Measurements from ENCODE around the gene NETO1.

Gene NETO1, protein sequence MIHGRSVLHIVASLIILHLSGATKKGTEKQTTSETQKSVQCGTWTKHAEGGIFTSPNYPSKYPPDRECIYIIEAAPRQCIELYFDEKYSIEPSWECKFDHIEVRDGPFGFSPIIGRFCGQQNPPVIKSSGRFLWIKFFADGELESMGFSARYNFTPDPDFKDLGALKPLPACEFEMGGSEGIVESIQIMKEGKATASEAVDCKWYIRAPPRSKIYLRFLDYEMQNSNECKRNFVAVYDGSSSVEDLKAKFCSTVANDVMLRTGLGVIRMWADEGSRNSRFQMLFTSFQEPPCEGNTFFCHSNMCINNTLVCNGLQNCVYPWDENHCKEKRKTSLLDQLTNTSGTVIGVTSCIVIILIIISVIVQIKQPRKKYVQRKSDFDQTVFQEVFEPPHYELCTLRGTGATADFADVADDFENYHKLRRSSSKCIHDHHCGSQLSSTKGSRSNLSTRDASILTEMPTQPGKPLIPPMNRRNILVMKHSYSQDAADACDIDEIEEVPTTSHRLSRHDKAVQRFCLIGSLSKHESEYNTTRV

GRCh38 chr18:72867746-72868584 lies at the start of gene NETO1:
Gene NETO1 (minus strand): TSS chr18:72867987. CDS start chr18:72867291, 696 bp downstream.
- peak in 14 of 58 donors; percentile 13 to 51 (median 32) for DNase-seq

- DNase-seq, result no peak
Observed at GRCh38 chr18:72910045-72910444, 42.3 kb upstream of the NETO1 start.

DNA sequence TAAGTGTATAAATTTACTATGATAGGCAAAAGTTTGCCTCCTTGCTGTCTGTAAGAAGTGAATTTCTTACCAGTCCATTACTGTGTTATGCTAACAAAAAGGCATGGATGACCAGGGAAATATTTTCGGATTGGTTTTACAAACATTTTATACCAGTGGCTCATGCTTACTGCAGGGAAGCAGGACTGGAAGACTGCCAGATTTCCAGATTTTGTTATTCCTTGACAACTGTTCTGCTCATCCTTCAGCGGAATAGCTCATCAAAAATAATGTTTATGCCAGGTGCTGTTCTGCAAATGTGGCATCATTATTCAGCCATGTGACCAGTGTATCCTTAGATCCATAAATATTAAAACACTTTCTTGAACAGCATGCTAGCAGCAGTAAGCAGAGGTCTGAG lies 40.4 kb upstream of the NETO1 start:
- peak in 3 of 58 donors; percentile 3 to 32 (median 10) for DNase-seq

DNA sequence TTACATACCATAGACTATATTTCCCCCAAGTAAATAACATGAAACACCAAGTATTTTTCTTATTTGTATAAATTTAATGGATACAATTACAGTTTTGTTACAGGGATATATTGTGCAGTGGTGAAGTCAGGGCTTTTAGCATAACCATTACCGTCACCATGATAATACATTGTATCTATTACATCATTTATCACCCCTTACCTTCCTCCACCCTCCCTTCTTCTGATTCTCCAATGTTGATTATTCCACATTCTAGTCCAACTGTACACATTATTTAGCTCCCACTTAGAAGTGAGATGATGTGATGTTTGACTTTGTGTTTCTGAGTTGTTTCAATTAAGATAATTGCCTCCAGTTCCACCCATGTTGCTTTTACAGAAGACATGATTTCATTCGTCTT lies 35.2 kb upstream of the NETO1 start:
- no peak for DNase-seq

DNA sequence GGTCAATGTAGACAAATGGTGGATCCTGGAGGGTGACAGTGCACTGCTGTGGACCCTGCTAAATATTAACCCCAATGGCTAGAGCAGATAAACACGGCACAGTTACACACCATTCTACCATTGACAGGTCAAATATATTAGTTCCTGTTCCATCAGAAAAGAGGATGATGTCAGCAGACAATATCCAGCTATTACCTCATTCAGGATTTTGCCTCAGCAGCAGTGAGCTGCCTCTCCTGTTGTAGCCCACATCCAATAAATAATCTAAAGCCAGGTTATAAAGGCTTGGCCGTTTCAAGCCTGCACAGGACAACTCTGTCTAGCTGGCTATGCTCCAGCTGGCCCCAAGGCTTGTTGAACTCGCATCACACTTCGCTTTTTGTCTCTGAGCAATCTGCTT lies 31.6 kb upstream of the NETO1 start:
- no peak for DNase-seq

DNA sequence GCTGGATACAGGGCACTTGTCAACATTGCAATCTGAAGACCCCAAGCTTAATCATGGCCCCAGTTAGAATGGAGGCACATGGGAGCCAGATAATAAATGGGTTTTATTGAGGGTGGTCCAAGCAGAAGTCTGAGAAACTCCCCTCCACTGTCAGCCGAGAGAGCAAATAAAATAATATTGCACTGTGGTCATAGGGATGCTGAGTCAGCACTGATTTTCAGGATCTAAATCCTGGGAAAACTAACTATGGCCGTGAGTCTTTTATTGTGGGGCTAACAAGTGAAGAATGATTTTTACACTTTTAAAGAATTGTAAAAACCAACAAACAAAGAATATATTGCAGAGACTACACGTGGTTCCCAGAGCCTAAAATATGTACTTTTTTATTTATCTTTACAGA lies 31.1 kb upstream of the NETO1 start:
- no peak for DNase-seq

DNA sequence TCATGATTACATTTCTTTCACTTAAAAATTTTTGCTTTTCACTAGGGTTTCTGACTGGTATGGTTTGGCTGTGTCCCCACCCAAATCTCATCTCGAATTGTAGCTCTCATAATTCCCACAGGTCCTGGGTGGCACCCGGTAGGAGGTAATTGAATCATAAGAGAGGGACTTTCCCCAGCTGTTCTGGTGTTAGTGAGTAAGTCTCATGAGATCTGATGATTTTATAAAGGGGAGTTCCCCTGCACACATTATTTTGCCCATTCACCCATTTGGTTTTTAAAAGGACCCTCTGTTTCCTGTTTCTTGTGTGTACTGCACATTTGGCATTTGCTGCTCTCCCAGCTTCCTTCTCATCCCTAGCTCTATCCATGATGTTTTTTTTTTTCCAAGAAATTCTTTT lies 27.8 kb upstream of the NETO1 start:
- DNase-seq, result no peak

- no peak for DNase-seq
Observed at GRCh38 chr18:72878561-72878960, 10.8 kb upstream of the NETO1 start.

DNA sequence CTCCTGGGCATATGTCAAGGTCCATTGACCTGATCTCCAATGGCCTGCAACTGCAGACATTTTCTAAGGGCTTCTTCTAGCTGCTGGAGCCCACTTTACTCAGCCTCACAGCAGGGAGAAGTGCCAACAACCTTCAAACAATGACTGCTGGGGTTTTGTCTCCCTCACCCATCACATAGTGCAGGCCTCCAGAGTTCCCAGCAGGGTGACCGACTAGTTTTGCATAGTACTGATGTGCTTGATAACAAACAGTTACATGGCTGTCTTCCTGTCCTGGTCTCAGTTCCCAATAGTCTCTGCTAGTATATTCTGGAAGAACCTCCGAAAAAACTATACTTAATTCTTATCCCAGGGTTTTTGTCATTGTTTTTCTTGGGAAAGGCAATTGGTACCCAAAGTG lies 10.4 kb upstream of the NETO1 start:
- no peak for DNase-seq

DNA sequence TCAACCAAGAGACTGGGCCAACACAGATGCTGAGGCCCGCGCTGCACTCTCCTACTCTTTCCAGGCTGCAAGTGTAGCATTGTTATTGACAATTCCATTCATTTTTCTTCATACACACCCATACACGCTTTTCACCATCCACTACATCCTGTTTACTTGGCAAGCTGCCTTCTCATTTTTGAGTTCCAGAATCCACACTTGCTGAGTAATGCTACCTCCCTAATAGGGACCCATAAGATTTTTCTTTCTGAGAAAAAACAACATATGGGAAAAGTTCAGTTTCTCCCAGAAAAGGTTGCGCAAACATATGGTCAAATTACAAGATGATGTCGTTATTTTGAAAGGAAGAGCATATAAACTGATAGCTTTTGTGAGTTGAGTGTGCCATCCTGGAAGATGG lies 3.3 kb upstream of the NETO1 start:
- no peak for DNase-seq

- peak in 8 of 58 donors; percentile 6 to 40 (median 22) for DNase-seq
Observed at GRCh38 chr18:72869226-72870185, 1.7 kb upstream of the NETO1 start.

DNA sequence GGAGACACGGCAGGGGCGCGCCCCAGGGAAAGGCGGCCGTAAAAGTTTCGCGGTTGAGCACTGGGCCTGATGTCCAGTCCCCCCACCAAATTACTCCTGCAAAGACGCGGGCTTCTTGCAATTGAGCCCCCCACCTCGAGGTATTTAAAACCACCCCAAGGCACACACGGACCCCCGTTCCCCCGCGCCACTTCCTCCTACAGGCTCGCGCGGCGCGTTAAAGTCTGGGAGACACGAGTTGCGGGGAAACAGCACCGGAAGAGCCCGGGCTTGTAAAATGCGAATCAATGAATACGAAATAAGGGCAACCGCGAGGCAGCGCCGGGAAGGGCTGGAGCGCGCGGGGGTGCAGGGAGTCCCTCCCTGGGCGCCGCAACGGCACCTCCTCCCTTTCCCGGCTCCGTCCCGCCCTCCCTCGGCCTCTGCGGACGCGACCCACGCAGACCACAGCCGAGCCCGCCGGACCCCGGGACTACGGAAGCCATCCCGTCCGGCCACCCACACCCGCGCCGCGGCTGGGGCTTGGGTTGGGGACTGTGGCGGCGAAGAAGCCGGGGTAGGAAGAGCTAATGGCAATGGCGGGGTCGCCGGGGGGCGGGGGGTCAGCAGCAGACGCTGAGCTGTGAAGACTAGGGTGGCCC lies 918 bp upstream of the NETO1 start:
- DNase-seq, result peak in 9 of 58 donors; percentile 16 to 39 (median 35)

DNA sequence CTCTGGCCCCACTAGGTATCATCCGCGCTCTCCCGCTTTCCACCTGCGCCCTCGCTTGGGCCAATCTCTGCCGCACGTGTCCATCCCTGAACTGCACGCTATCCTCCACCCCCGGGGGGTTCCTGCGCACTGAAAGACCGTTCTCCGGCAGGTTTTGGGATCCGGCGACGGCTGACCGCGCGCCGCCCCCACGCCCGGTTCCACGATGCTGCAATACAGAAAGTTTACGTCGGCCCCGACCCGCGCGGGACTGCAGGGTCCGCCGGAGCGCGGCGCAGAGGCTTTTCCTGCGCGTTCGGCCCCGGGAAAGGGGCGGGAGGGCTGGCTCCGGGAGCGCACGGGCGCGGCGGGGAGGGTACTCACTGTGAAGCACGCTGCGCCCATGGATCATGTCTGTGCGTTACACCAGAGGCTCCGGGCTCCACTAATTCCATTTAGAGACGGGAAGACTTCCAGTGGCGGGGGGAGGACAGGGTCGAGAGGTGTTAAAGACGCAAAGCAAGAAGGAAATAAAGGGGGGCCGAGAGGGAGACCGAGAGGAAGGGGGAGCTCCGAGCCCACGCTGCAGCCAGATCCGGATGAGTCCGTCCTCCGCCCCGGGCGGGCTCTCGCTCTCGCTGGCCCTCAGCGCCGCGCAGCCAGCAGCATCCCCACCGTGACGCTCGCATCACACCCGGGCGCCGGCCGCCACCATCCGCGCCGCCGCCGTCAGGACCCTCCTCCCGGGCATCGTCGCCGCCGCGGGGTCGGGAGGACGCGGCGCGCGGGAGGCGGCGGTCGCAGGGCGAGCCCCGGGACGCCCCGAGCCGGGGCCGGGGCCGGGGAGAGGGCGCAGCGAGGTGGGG lies 664 bp downstream of the NETO1 start:
- DNase-seq, result peak in 6 of 58 donors; percentile 4 to 48 (median 11)

DNA sequence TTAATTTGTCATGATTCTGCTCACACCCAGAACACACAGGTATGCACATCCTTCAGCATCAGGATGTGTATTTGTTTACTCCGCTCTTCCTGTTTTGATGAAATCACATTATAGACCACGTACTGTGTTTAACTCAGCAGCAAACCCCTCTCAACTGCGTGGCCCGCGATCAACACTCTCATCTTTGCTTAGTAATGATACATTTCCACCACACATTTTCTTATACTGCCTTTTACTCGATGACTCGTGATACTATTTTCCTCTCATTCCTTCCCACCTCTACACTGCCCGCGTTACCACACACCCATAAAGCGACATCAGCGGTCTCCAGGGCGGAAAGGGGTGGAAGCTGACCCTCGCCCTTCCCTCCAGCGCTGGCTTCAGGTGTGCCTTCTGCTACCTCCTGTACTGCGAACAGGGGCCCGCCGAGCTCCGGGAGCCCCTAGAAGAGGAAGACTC lies 1.3 kb downstream of the NETO1 start:
- no peak for DNase-seq

GRCh38 chr18:72863754-72864153 lies 4.0 kb downstream of the NETO1 start:
- no peak for DNase-seq

DNA sequence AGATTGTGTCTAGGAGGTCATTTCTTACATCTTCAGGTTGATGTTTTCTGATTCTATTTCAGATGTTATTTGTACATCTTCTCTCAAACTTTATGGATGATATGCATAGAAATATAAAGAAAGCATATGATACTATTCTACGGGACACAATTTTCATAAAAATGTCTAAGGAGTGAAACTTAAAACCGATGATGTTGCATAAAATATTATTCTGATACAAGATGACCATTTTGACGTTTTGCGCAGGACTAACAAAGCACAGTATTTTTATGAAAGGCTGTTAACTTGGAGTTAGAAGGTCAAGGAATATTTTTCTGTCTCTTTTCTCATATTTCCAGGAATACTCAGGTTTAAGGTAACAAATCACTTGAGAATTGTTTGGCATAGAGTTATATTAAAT lies 8.7 kb downstream of the NETO1 start:
- no peak for DNase-seq

DNA sequence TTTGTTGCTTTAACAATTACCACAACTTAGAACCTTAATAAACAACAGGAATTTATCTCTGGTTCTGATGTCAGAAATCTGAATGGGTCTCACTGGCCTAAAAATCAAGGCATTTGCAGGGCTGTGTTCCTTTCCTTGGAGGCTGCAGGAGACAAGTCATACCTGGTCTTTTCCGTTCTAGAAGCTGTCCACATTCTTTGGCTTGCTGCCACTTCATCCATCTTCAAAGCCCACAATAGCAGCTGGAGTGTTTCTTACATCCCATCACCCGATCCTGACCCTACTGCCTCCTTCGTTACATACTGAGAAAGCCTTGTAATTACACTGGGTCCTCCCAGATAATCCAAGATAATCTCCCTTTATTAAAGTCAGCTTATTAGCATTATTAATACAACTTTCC lies 18.1 kb downstream of the NETO1 start:
- no peak for DNase-seq

GRCh38 chr18:72848503-72849237 lies 19.1 kb downstream of the NETO1 start:
- no peak for DNase-seq

DNA sequence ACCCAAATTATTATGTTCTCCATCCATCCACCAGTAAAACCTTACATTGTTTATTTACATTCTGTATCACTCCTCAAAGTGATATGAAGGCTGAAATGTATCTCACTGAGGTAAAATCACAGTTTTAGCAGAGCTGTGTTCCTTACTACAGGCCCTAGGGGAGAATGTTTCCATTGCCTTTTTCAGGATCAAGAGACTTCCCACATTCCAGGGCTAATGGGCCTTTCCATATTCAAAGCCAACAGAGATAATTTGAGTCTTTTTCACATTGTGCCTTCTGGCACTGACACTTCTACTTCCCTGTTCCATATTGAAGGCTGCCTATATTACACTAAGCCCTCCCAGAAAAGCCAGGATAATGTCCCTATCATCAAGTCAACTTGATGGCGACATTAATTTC lies 20.0 kb downstream of the NETO1 start:
- no peak for DNase-seq
